ENCODE data around the gene VENTX.
A peak's percentile ranks its signal among the peaks of the same experiment; 100 is the strongest.

The VENTX gene

GRCh38 chr10:133255323-133255722 is 17.7 kb downstream of the VENTX start:
- DNase-seq: no peak
- no peaks in the 10 kb centered on the region for H3K27me3 ChIP-seq (replicated peaks; ENCODE audit: control insufficient read depth, insufficient read depth, low read length, poor library complexity, severe bottlenecking)
- H3K27ac ChIP-seq (ENCODE audit: insufficient read depth, low read length, poor library complexity, severe bottlenecking): no peak overlapping the region
- no peaks in the 10 kb centered on the region for H3K9me3 ChIP-seq (ENCODE audit: control insufficient read depth, low read length)
- H3K36me3 ChIP-seq (ENCODE audit: control insufficient read depth, insufficient read depth, low read length): no peaks in the 10 kb centered on the region
- H3K4me3 ChIP-seq (ENCODE audit: insufficient read depth, low read depth, low read length, poor library complexity, severe bottlenecking): no peak overlapping the region
- peaks cover 32% of the 10 kb centered on the region for H3K4me1 ChIP-seq (ENCODE audit: control insufficient read depth, insufficient read depth, low read length, poor library complexity, severe bottlenecking)

GRCh38 chr10:133257489-133258065 is 19.9 kb downstream of the VENTX start:
- DNase-seq: no peak
- H3K9me3 ChIP-seq (ENCODE audit: control insufficient read depth, low read length): no peaks in the 10 kb centered on the region
- H3K27me3 ChIP-seq (replicated peaks; ENCODE audit: control insufficient read depth, insufficient read depth, low read length, poor library complexity, severe bottlenecking): no peaks in the 10 kb centered on the region
- peak overlapping the region; percentile 81 for H3K27ac ChIP-seq (ENCODE audit: insufficient read depth, low read length, poor library complexity, severe bottlenecking)
- H3K4me3 ChIP-seq (ENCODE audit: insufficient read depth, low read depth, low read length, poor library complexity, severe bottlenecking): no peak overlapping the region
- H3K4me1 ChIP-seq (ENCODE audit: control insufficient read depth, insufficient read depth, low read length, poor library complexity, severe bottlenecking): peaks cover 48% of the 10 kb centered on the region
- peaks cover 1% of the 10 kb centered on the region for H3K36me3 ChIP-seq (ENCODE audit: control insufficient read depth, insufficient read depth, low read length)

GRCh38 chr10:133258066-133258817 is 20.6 kb downstream of the VENTX start:
- peak overlapping the region; percentile 81 for H3K27ac ChIP-seq (ENCODE audit: insufficient read depth, low read length, poor library complexity, severe bottlenecking)
- peaks cover 54% of the 10 kb centered on the region for H3K4me1 ChIP-seq (ENCODE audit: control insufficient read depth, insufficient read depth, low read length, poor library complexity, severe bottlenecking)
- no peak for DNase-seq
- H3K9me3 ChIP-seq (ENCODE audit: control insufficient read depth, low read length): no peaks in the 10 kb centered on the region
- peaks cover 8% of the 10 kb centered on the region for H3K36me3 ChIP-seq (ENCODE audit: control insufficient read depth, insufficient read depth, low read length)
- no peaks in the 10 kb centered on the region for H3K27me3 ChIP-seq (replicated peaks; ENCODE audit: control insufficient read depth, insufficient read depth, low read length, poor library complexity, severe bottlenecking)
- no peak overlapping the region for H3K4me3 ChIP-seq (ENCODE audit: insufficient read depth, low read depth, low read length, poor library complexity, severe bottlenecking)

- H3K27me3 ChIP-seq (replicated peaks; ENCODE audit: control insufficient read depth, insufficient read depth, low read length, poor library complexity, severe bottlenecking): no peaks in the 10 kb centered on the region
Observed at GRCh38 chr10:133258818-133259601, 21.4 kb downstream of the VENTX start.

GRCh38 chr10:133259602-133259989 is 21.9 kb downstream of the VENTX start:
- DNase-seq: no peak
- Histone ChIP-seq H3K36me3 (ENCODE audit: control insufficient read depth, insufficient read depth, low read length) (peaks cover 10% of the 10 kb centered on the region), H3K27ac (ENCODE audit: insufficient read depth, low read length, poor library complexity, severe bottlenecking) (peak overlapping the region; percentile 81), H3K9me3 (ENCODE audit: control insufficient read depth, low read length) (no peaks in the 10 kb centered on the region), H3K4me1 (ENCODE audit: control insufficient read depth, insufficient read depth, low read length, poor library complexity, severe bottlenecking) (peaks cover 66% of the 10 kb centered on the region), H3K4me3 (ENCODE audit: insufficient read depth, low read depth, low read length, poor library complexity, severe bottlenecking) (no peak overlapping the region), H3K27me3 (replicated peaks; ENCODE audit: control insufficient read depth, insufficient read depth, low read length, poor library complexity, severe bottlenecking) (no peaks in the 10 kb centered on the region)

More at GRCh38 chr10:133258818-133259601, 21.4 kb downstream of the VENTX start:
- H3K36me3 ChIP-seq (ENCODE audit: control insufficient read depth, insufficient read depth, low read length): peaks cover 10% of the 10 kb centered on the region
- peak overlapping the region; percentile 81 for H3K27ac ChIP-seq (ENCODE audit: insufficient read depth, low read length, poor library complexity, severe bottlenecking)
- DNase-seq: peak; percentile 78 to 86 (median 84)
- no peak overlapping the region for H3K4me3 ChIP-seq (ENCODE audit: insufficient read depth, low read depth, low read length, poor library complexity, severe bottlenecking)
- H3K9me3 ChIP-seq (ENCODE audit: control insufficient read depth, low read length): no peaks in the 10 kb centered on the region
- H3K4me1 ChIP-seq (ENCODE audit: control insufficient read depth, insufficient read depth, low read length, poor library complexity, severe bottlenecking): peaks cover 60% of the 10 kb centered on the region

GRCh38 chr10:133260895-133261725 is 23.5 kb downstream of the VENTX start:
- H3K9me3 ChIP-seq (ENCODE audit: control insufficient read depth, low read length): no peaks in the 10 kb centered on the region
- DNase-seq: peak; percentile 52 to 66 (median 57)
- peaks cover 10% of the 10 kb centered on the region for H3K36me3 ChIP-seq (ENCODE audit: control insufficient read depth, insufficient read depth, low read length)
- H3K27me3 ChIP-seq (replicated peaks; ENCODE audit: control insufficient read depth, insufficient read depth, low read length, poor library complexity, severe bottlenecking): no peaks in the 10 kb centered on the region
- H3K27ac ChIP-seq (ENCODE audit: insufficient read depth, low read length, poor library complexity, severe bottlenecking): peak overlapping the region; percentile 90
- H3K4me1 ChIP-seq (ENCODE audit: control insufficient read depth, insufficient read depth, low read length, poor library complexity, severe bottlenecking): peaks cover 72% of the 10 kb centered on the region
- peak overlapping the region; percentile 60 for H3K4me3 ChIP-seq (ENCODE audit: insufficient read depth, low read depth, low read length, poor library complexity, severe bottlenecking)

- no peaks in the 10 kb centered on the region for H3K27me3 ChIP-seq (replicated peaks; ENCODE audit: control insufficient read depth, insufficient read depth, low read length, poor library complexity, severe bottlenecking)
- H3K36me3 ChIP-seq (ENCODE audit: control insufficient read depth, insufficient read depth, low read length): peaks cover 14% of the 10 kb centered on the region
- peak overlapping the region; percentile 60 for H3K4me3 ChIP-seq (ENCODE audit: insufficient read depth, low read depth, low read length, poor library complexity, severe bottlenecking)
- H3K4me1 ChIP-seq (ENCODE audit: control insufficient read depth, insufficient read depth, low read length, poor library complexity, severe bottlenecking): peaks cover 72% of the 10 kb centered on the region
- H3K9me3 ChIP-seq (ENCODE audit: control insufficient read depth, low read length): no peaks in the 10 kb centered on the region
- peak; percentile 79 to 84 (median 82) for DNase-seq
- H3K27ac ChIP-seq (ENCODE audit: insufficient read depth, low read length, poor library complexity, severe bottlenecking): peak overlapping the region; percentile 90
Observed at GRCh38 chr10:133261726-133262325, 24.2 kb downstream of the VENTX start.

- H3K27me3 ChIP-seq (replicated peaks; ENCODE audit: control insufficient read depth, insufficient read depth, low read length, poor library complexity, severe bottlenecking): no peaks in the 10 kb centered on the region
- DNase-seq: no peak
- H3K27ac ChIP-seq (ENCODE audit: insufficient read depth, low read length, poor library complexity, severe bottlenecking): peak overlapping the region; percentile 66
- H3K4me1 ChIP-seq (ENCODE audit: control insufficient read depth, insufficient read depth, low read length, poor library complexity, severe bottlenecking): peaks cover 64% of the 10 kb centered on the region
- no peak overlapping the region for H3K4me3 ChIP-seq (ENCODE audit: insufficient read depth, low read depth, low read length, poor library complexity, severe bottlenecking)
- H3K9me3 ChIP-seq (ENCODE audit: control insufficient read depth, low read length): no peaks in the 10 kb centered on the region
- peaks cover 22% of the 10 kb centered on the region for H3K36me3 ChIP-seq (ENCODE audit: control insufficient read depth, insufficient read depth, low read length)
Observed at GRCh38 chr10:133262696-133263095, 25.0 kb downstream of the VENTX start.

- H3K27ac ChIP-seq (ENCODE audit: insufficient read depth, low read length, poor library complexity, severe bottlenecking): no peak overlapping the region
Observed at GRCh38 chr10:133263674-133264073, 26.0 kb downstream of the VENTX start.

More at GRCh38 chr10:133263674-133264073, 26.0 kb downstream of the VENTX start:
- H3K4me1 ChIP-seq (ENCODE audit: control insufficient read depth, insufficient read depth, low read length, poor library complexity, severe bottlenecking): peaks cover 55% of the 10 kb centered on the region
- no peak overlapping the region for H3K4me3 ChIP-seq (ENCODE audit: insufficient read depth, low read depth, low read length, poor library complexity, severe bottlenecking)
- H3K36me3 ChIP-seq (ENCODE audit: control insufficient read depth, insufficient read depth, low read length): peaks cover 32% of the 10 kb centered on the region
- no peaks in the 10 kb centered on the region for H3K9me3 ChIP-seq (ENCODE audit: control insufficient read depth, low read length)
- no peak for DNase-seq
- H3K27me3 ChIP-seq (replicated peaks; ENCODE audit: control insufficient read depth, insufficient read depth, low read length, poor library complexity, severe bottlenecking): no peaks in the 10 kb centered on the region

Data from effector memory CD4-positive, alpha-beta T cell (primary cell).